Activated B cell treated with CpG ODN at 0.5 μM for 24 hours (primary cell): ENCODE measurements around the gene LSMEM2. TPM values are rescaled to one million over a fixed set of nuclear protein-coding genes. Genes with fewer than 3 reads are reported as not detected.

Source experiments
- ATAC-seq: fragments of 200-7000 bp; cut with Tn5 transposase; one replicate; pipeline ENCODE4 v1.10.0; 2021; ENCODE audit warnings: low read depth, mild to moderate bottlenecking, moderate library complexity
- CTCF ChIA-PET: fragments of 350-600 bp; sonication (Branson Sonifier 250); formaldehyde crosslinking; loops from one replicate; lab custom pipeline; 2021; ENCODE audit warnings: antibody characterized with exemption; lab: Charles Lee
- POLR2A ChIA-PET: fragments of 350-600 bp; sonication (Branson Sonifier 250); formaldehyde crosslinking; loops from one replicate; lab custom pipeline; 2021; ENCODE audit warnings: antibody characterized with exemption; lab: Charles Lee
- DNase-seq: peaks from one replicate; pipeline ENCODE4 v3.0.0; 2022
- H3K27ac Mint-ChIP-seq: one replicate; pipeline ENCODE4 v1.8.0; 2020; ENCODE audit warnings: mixed read lengths
- H3K27me3 Mint-ChIP-seq: one replicate; pipeline ENCODE4 v1.8.0; 2021; ENCODE audit warnings: mixed read lengths
- H3K36me3 Mint-ChIP-seq: one replicate; pipeline ENCODE4 v1.8.0; 2021; ENCODE audit warnings: low read depth, mixed read lengths
- H3K4me1 Mint-ChIP-seq: one replicate; pipeline ENCODE4 v1.8.0; 2021; ENCODE audit warnings: mixed read lengths
- H3K4me3 Mint-ChIP-seq: one replicate; pipeline ENCODE4 v1.8.0; 2020; ENCODE audit warnings: mild to moderate bottlenecking, mixed read lengths
- H3K9me3 Mint-ChIP-seq: one replicate; pipeline ENCODE4 v1.8.0; 2020; ENCODE audit warnings: mixed read lengths
- CTCF ChIP-seq: fragments of 200-600 bp; IDR thresholded peaks from one replicate; pipeline ENCODE4 v1.8.0; 2022; ENCODE audit warnings: antibody characterized with exemption, mild to moderate bottlenecking
- intact Hi-C: fragments of 100-400 bp; cut with micrococcal nuclease; formaldehyde crosslinking; loops from one replicate; pipeline ENCODE4 v1.15.1; 2024
- total RNA-seq: library from RNA; stranded (reverse); gene quantifications from 2 replicates; pipeline ENCODE4 v1.2.3, GENCODE V29; 2022

The LSMEM2 gene
- total RNA-seq, 1 donor from 2014 or later, result not detected

GRCh38 chr3:50319181-50319893 lies 40.5 kb downstream of the LSMEM2 start:
- ChIA-PET CTCF (interaction anchor here (1.6 kb wide), 1 partner anchor 20 kb away, joined by 3 read pairs; the partner anchor contains the start of genes HYAL3 and NAA80), POLR2A (interaction anchor here (0.9 to 9.7 kb wide), 3 partner anchors 19 to 27 kb away, joined by 4 to 167 read pairs (median 4); partner anchors contain the start of genes HYAL3, IFRD2, NAA80 and RASSF1)
- H3K4me3 Mint-ChIP-seq, result peak overlapping the region; percentile 15
- no peak for ATAC-seq
- intact Hi-C loops, result no loop called here
- no peaks in the 10 kb centered on the region for H3K27me3 Mint-ChIP-seq
- DNase-seq, result no peak
- H3K27ac Mint-ChIP-seq, result no peak overlapping the region
- peaks cover 39% of the 10 kb centered on the region for H3K4me1 Mint-ChIP-seq
- H3K36me3 Mint-ChIP-seq, result peaks cover 3% of the 10 kb centered on the region
- TF ChIP-seq CTCF, result no peak
- no peaks in the 10 kb centered on the region for H3K9me3 Mint-ChIP-seq

GRCh38 chr3:50319894-50320625 lies 41.2 kb downstream of the LSMEM2 start:
- ATAC-seq (no peak), DNase-seq (no peak)
- ChIA-PET CTCF (interaction anchor here (0.5 kb wide), 1 partner anchor 211 kb away, joined by 3 read pairs; no protein-coding TSS in a partner anchor), POLR2A (interaction anchor here (1.9 to 9.7 kb wide), 3 partner anchors 18 to 31 kb away, joined by 10 to 167 read pairs (median 20); partner anchors contain the start of genes CYB561D2, HYAL3, NAA80 and NPRL2)
- Mint-ChIP-seq H3K36me3 (peaks cover 10% of the 10 kb centered on the region), H3K27ac (no peak overlapping the region), H3K9me3 (no peaks in the 10 kb centered on the region), H3K4me3 (peak overlapping the region; percentile 88), H3K4me1 (peaks cover 43% of the 10 kb centered on the region), H3K27me3 (no peaks in the 10 kb centered on the region)
- intact Hi-C loops, result loop anchor here (2.0 to 5.0 kb wide), 2 partner anchors 17 to 1603 kb away; partner anchors contain the start of gene IP6K2
- no peak for TF ChIP-seq CTCF

GRCh38 chr3:50320853-50321335 lies 42.0 kb downstream of the LSMEM2 start:
- no peaks in the 10 kb centered on the region for H3K9me3 Mint-ChIP-seq
- CTCF ChIA-PET, result interaction anchor here (0.6 to 2.5 kb wide), 7 partner anchors 17 to 1731 kb away, joined by 3 to 9 read pairs (median 3); partner anchors contain the start of genes GNAI2, HYAL3, NAA80 and RASSF1
- peaks cover 15% of the 10 kb centered on the region for H3K36me3 Mint-ChIP-seq
- DNase-seq (no peak), ATAC-seq (peak; percentile 62)
- H3K4me3 Mint-ChIP-seq, result peak overlapping the region; percentile 88
- intact Hi-C loops, result loop anchor here (1.0 to 5.0 kb wide), 7 partner anchors 16 to 1604 kb away; partner anchors contain the start of genes HYAL3, IFRD2, IP6K2 and NAA80
- POLR2A ChIA-PET, result interaction anchor here (0.6 to 9.7 kb wide), 11 partner anchors 10 to 1224 kb away, joined by 3 to 167 read pairs (median 4); partner anchors contain the start of genes CYB561D2, GNAI2, HYAL3 and IFRD2
- H3K27me3 Mint-ChIP-seq, result no peaks in the 10 kb centered on the region
- TF ChIP-seq CTCF, result no peak
- peaks cover 43% of the 10 kb centered on the region for H3K4me1 Mint-ChIP-seq
- H3K27ac Mint-ChIP-seq, result peak overlapping the region; percentile 77

- no peak for TF ChIP-seq CTCF
- peaks cover 20% of the 10 kb centered on the region for H3K36me3 Mint-ChIP-seq
- H3K9me3 Mint-ChIP-seq, result no peaks in the 10 kb centered on the region
- H3K27ac Mint-ChIP-seq, result peak overlapping the region; percentile 98
- ATAC-seq (peak; percentile 81), DNase-seq (peak; percentile 88)
- CTCF ChIA-PET, result interaction anchor here (0.6 to 2.5 kb wide), 7 partner anchors 16 to 1730 kb away, joined by 3 to 9 read pairs (median 3); partner anchors contain the start of genes GNAI2, HYAL3, NAA80 and RASSF1
- H3K27me3 Mint-ChIP-seq, result no peaks in the 10 kb centered on the region
- peak overlapping the region; percentile 88 for H3K4me3 Mint-ChIP-seq
- intact Hi-C loops, result loop anchor here (1.0 to 5.0 kb wide), 7 partner anchors 15 to 1604 kb away; partner anchors contain the start of genes HYAL3, IFRD2, IP6K2 and NAA80
- POLR2A ChIA-PET, result interaction anchor here (0.6 to 9.7 kb wide), 14 partner anchors 11 to 1225 kb away, joined by 3 to 167 read pairs (median 4); partner anchors contain the start of genes CYB561D2, GNAI2, HYAL3 and IFRD2
- peaks cover 40% of the 10 kb centered on the region for H3K4me1 Mint-ChIP-seq
Measured at GRCh38 chr3:50321336-50322114, 42.6 kb downstream of the LSMEM2 start.
